K562 (cell line): ENCODE data around the gene SLAMF6. TPM values are rescaled to one million over a fixed set of nuclear protein-coding genes. Genes with fewer than 3 reads are reported as not detected.
A peak's percentile ranks its signal among the peaks of the same experiment; 100 is the strongest.

Experiments used
- DDX20 ChIP-seq: fragments of 450-650 bp; IDR thresholded peaks from 2 replicates; pipeline ENCODE4 v1.6.1; 2016; ENCODE audit warnings: missing genetic modification characterization, low read depth, mild to moderate bottlenecking, missing compliant biosample characterization, moderate library complexity
- FOXJ2 ChIP-seq: fragments of 200-800 bp; sonication (Bioruptor generic); IDR thresholded peaks from 2 replicates; pipeline ENCODE4 v1.6.1; 2016; ENCODE audit warnings: missing genetic modification characterization, missing compliant biosample characterization
- NCOA2 ChIP-seq, 2 experiments: fragments of 450-650 bp; IDR thresholded peaks; 2 replicates each; pipeline ENCODE4 v1.6.1; 2018; ENCODE audit warnings: mild to moderate bottlenecking in 2 of 2, moderate library complexity in 1 of 2; ENCODE audit not compliant: partially characterized antibody in 2 of 2
- NR2C2 ChIP-seq, 2 experiments: fragments of 200-800 bp in 1 of 2; sonication (Bioruptor generic) in 1 of 2; sonication (generic) in 1 of 2; formaldehyde crosslinking in 1 of 2; IDR thresholded peaks; 2 replicates each; pipeline versions ENCODE4 v1.6.1 to v1.8.0; 2016 to 2022; ENCODE audit warnings: mild to moderate bottlenecking in 1 of 2, missing compliant biosample characterization in 1 of 2, missing genetic modification characterization in 1 of 2, missing genetic modification reagents in 1 of 2
- PYGO2 ChIP-seq: fragments of 450-650 bp; IDR thresholded peaks from 2 replicates; pipeline ENCODE4 v1.6.1; 2016; ENCODE audit warnings: mild to moderate bottlenecking, missing genetic modification characterization, moderate library complexity, missing compliant biosample characterization
- RFX1 ChIP-seq: fragments of 450-650 bp; IDR thresholded peaks from 2 replicates; pipeline ENCODE4 v1.6.1; 2016; ENCODE audit warnings: mild to moderate bottlenecking, moderate library complexity
- TAF9B ChIP-seq: fragments of 450-650 bp; IDR thresholded peaks from 2 replicates; pipeline ENCODE4 v1.6.1; 2018; ENCODE audit warnings: mild to moderate bottlenecking; ENCODE audit not compliant: partially characterized antibody
- ZNF347 ChIP-seq: fragments of 450-650 bp; formaldehyde crosslinking; IDR thresholded peaks from 2 replicates; pipeline ENCODE4 v1.4.0; 2020; ENCODE audit warnings: low read depth, mild to moderate bottlenecking, moderate library complexity
- ZNF444 ChIP-seq: fragments of 250-450 bp; sonication (Bioruptor Pico); IDR thresholded peaks from 2 replicates; pipeline ENCODE4 v1.4.0; 2020; ENCODE audit warnings: mild to moderate bottlenecking, moderate library complexity
- ZNF589 ChIP-seq: fragments of 200-800 bp; sonication (Bioruptor generic); IDR thresholded peaks from 2 replicates; pipeline ENCODE4 v1.6.1; 2016; ENCODE audit warnings: low read depth, missing genetic modification characterization, missing compliant biosample characterization
- polyA plus RNA-seq, 8 experiments: library from polyadenylated mRNA; depleted of rRNA in 4 of 8; stranded (reverse) in 5 of 8; unstranded in 3 of 8; fragments of >200 nt; fragmentation: Nextera tagmentation in 2 of 8; fragmentation: Illumina TruSeq in 1 of 8; extraction: Ambion mirVana in 2 of 8; extraction: Trizol in 1 of 8; gene quantifications; 2 replicates each; pipeline versions ENCODE4 v1.2.1 to v1.2.3, GENCODE V29; 2011 to 2014; ENCODE audit warnings: inconsistent platforms in 1 of 8, missing spikeins in 1 of 8
- total RNA-seq, 7 experiments: library from RNA; depleted of rRNA in 6 of 7; stranded (reverse); fragments of >200 nt in 6 of 7; fragmentation: Illumina TruSeq in 2 of 7; extraction: Trizol in 2 of 7; gene quantifications; 2 replicates each; pipeline versions ENCODE4 v1.2.1 to v1.2.3, GENCODE V29; 2011 to 2021; ENCODE audit warnings: low replicate concordance in 1 of 7
- TF ChIP-seq, protein P1 (sequence below): fragments of 450-650 bp; IDR thresholded peaks from 2 replicates; pipeline ENCODE4 v1.6.1; 2016; ENCODE audit warnings: mild to moderate bottlenecking, moderate library complexity
- TF ChIP-seq, protein P2 (sequence below), 3 experiments: fragments of 200-800 bp in 1 of 3; sonication (Bioruptor generic) in 1 of 3; sonication (generic) in 1 of 3; formaldehyde crosslinking in 1 of 3; IDR thresholded peaks; 2 replicates each; pipeline versions ENCODE4 v1.6.1 to v1.8.0; 2016 to 2022; ENCODE audit warnings: mild to moderate bottlenecking in 2 of 3, missing compliant biosample characterization in 2 of 3, missing genetic modification characterization in 2 of 3, missing genetic modification reagents in 1 of 3
- TF ChIP-seq, protein P3 (sequence below): fragments of 250-450 bp; sonication (Bioruptor Pico); IDR thresholded peaks from 2 replicates; pipeline ENCODE4 v1.5.0; 2020; ENCODE audit warnings: mild to moderate bottlenecking

Gene SLAMF6
- total and polyA plus RNA-seq, 9 of the 15 experiments (the other 6 are each of a cell fraction or from before 2014, with no cell fraction given), result 0.56 to 4.8 (median 1.1) TPM

DNA sequence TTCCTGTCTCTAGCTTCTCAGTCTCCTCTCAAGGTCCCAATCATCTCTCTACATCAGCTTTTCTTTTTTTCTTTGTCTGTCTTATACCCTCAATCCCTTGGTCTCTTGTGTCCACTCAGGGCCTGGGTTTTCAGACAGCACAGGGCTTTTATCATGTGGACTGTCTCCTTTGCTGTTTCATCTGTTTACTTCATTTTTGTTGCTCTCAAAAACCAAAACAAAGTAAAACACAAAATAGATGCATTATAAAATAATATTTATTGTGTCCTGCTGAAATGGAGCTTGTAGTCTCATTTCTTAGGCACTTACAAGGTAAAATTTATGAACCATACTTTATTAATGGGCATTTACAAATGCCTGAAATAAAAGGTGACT lies 17.8 kb upstream of the SLAMF6 start (continued):
- TF ChIP-seq, protein P1, sequence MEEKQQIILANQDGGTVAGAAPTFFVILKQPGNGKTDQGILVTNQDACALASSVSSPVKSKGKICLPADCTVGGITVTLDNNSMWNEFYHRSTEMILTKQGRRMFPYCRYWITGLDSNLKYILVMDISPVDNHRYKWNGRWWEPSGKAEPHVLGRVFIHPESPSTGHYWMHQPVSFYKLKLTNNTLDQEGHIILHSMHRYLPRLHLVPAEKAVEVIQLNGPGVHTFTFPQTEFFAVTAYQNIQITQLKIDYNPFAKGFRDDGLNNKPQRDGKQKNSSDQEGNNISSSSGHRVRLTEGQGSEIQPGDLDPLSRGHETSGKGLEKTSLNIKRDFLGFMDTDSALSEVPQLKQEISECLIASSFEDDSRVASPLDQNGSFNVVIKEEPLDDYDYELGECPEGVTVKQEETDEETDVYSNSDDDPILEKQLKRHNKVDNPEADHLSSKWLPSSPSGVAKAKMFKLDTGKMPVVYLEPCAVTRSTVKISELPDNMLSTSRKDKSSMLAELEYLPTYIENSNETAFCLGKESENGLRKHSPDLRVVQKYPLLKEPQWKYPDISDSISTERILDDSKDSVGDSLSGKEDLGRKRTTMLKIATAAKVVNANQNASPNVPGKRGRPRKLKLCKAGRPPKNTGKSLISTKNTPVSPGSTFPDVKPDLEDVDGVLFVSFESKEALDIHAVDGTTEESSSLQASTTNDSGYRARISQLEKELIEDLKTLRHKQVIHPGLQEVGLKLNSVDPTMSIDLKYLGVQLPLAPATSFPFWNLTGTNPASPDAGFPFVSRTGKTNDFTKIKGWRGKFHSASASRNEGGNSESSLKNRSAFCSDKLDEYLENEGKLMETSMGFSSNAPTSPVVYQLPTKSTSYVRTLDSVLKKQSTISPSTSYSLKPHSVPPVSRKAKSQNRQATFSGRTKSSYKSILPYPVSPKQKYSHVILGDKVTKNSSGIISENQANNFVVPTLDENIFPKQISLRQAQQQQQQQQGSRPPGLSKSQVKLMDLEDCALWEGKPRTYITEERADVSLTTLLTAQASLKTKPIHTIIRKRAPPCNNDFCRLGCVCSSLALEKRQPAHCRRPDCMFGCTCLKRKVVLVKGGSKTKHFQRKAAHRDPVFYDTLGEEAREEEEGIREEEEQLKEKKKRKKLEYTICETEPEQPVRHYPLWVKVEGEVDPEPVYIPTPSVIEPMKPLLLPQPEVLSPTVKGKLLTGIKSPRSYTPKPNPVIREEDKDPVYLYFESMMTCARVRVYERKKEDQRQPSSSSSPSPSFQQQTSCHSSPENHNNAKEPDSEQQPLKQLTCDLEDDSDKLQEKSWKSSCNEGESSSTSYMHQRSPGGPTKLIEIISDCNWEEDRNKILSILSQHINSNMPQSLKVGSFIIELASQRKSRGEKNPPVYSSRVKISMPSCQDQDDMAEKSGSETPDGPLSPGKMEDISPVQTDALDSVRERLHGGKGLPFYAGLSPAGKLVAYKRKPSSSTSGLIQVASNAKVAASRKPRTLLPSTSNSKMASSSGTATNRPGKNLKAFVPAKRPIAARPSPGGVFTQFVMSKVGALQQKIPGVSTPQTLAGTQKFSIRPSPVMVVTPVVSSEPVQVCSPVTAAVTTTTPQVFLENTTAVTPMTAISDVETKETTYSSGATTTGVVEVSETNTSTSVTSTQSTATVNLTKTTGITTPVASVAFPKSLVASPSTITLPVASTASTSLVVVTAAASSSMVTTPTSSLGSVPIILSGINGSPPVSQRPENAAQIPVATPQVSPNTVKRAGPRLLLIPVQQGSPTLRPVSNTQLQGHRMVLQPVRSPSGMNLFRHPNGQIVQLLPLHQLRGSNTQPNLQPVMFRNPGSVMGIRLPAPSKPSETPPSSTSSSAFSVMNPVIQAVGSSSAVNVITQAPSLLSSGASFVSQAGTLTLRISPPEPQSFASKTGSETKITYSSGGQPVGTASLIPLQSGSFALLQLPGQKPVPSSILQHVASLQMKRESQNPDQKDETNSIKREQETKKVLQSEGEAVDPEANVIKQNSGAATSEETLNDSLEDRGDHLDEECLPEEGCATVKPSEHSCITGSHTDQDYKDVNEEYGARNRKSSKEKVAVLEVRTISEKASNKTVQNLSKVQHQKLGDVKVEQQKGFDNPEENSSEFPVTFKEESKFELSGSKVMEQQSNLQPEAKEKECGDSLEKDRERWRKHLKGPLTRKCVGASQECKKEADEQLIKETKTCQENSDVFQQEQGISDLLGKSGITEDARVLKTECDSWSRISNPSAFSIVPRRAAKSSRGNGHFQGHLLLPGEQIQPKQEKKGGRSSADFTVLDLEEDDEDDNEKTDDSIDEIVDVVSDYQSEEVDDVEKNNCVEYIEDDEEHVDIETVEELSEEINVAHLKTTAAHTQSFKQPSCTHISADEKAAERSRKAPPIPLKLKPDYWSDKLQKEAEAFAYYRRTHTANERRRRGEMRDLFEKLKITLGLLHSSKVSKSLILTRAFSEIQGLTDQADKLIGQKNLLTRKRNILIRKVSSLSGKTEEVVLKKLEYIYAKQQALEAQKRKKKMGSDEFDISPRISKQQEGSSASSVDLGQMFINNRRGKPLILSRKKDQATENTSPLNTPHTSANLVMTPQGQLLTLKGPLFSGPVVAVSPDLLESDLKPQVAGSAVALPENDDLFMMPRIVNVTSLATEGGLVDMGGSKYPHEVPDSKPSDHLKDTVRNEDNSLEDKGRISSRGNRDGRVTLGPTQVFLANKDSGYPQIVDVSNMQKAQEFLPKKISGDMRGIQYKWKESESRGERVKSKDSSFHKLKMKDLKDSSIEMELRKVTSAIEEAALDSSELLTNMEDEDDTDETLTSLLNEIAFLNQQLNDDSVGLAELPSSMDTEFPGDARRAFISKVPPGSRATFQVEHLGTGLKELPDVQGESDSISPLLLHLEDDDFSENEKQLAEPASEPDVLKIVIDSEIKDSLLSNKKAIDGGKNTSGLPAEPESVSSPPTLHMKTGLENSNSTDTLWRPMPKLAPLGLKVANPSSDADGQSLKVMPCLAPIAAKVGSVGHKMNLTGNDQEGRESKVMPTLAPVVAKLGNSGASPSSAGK, result 0 out of 2 replicates have a peak, but pooled peaks have one; percentile 16
- TF ChIP-seq DDX20 (peak; percentile 24; the same call in 1 of the 2 replicates), FOXJ2 (tag) (no peak), NCOA2 (IDR thresholded peaks at IDR 0.05; ENCODE audit: partially characterized antibody in 2 of 2) (peak in 1 of 2 experiments; percentile 45), RFX1 (no peak), PYGO2 (0 out of 2 replicates have a peak, but pooled peaks have one; percentile 28), TAF9B (peak; percentile 29), ZNF444 (CRISPR knock-in tag) (0 out of 2 replicates have a peak, but pooled peaks have one; percentile 2), NR2C2 (CRISPR knock-in tag; IDR thresholded peaks at IDR 0.05) (no peak), NR2C2 (tag; IDR thresholded peaks at IDR 0.05) (0 out of 2 replicates have a peak, but pooled peaks have one; percentile 10), ZNF347 (CRISPR knock-in tag) (0 out of 2 replicates have a peak, but pooled peaks have one; percentile 4), ZNF589 (CRISPR knock-in tag) (peak; percentile 1)
- TF ChIP-seq, protein P2, sequence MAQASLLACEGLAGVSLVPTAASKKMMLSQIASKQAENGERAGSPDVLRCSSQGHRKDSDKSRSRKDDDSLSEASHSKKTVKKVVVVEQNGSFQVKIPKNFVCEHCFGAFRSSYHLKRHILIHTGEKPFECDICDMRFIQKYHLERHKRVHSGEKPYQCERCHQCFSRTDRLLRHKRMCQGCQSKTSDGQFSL (CRISPR knock-in tag; IDR thresholded peaks at IDR 0.05), result no peak
- TF ChIP-seq, protein P2 (tag; IDR thresholded peaks at IDR 0.05), result 0 out of 4 replicates have a peak, but pooled peaks of 1 of the 2 experiments have one; percentile 26
- TF ChIP-seq, protein P3, sequence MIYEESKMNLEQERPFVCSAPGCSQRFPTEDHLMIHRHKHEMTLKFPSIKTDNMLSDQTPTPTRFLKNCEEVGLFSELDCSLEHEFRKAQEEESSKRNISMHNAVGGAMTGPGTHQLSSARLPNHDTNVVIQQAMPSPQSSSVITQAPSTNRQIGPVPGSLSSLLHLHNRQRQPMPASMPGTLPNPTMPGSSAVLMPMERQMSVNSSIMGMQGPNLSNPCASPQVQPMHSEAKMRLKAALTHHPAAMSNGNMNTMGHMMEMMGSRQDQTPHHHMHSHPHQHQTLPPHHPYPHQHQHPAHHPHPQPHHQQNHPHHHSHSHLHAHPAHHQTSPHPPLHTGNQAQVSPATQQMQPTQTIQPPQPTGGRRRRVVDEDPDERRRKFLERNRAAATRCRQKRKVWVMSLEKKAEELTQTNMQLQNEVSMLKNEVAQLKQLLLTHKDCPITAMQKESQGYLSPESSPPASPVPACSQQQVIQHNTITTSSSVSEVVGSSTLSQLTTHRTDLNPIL (CRISPR knock-in tag), result 0 out of 2 replicates have a peak, but pooled peaks have one; percentile 34
